AG08395 (cell line): ENCODE measurements around the gene SNAPC5.
A peak's percentile ranks its signal among the peaks of the same experiment; 100 is the strongest.
"Not testable (repeated sequence)": the region's sequence is repeated elsewhere in the genome, so short reads cannot be mapped to it uniquely, and the experiment has no call there.

Experiments used
- DNase-seq: peaks from one replicate; pipeline ENCODE4 v3.0.0; 2012; ENCODE audit warnings: mixed read lengths, low spot score

Gene SNAPC5

GRCh38 chr15:66491846-66492245 is 5.7 kb downstream of the SNAPC5 start:
- no peak for DNase-seq

GRCh38 chr15:66489179-66489791 is 8.3 kb downstream of the SNAPC5 start:
- DNase-seq: no peak

GRCh38 chr15:66488525-66488924 is 9.0 kb downstream of the SNAPC5 start:
- DNase-seq: no peak

GRCh38 chr15:66486887-66487286 is 10.7 kb downstream of the SNAPC5 start:
- DNase-seq: no peak

GRCh38 chr15:66484539-66485112 is 12.9 kb downstream of the SNAPC5 start:
- DNase-seq: no peak

GRCh38 chr15:66483131-66483566 is 14.4 kb downstream of the SNAPC5 start:
- DNase-seq: peak; percentile 52

- DNase-seq: no peak
Observed at GRCh38 chr15:66482539-66482938, 15.0 kb downstream of the SNAPC5 start.

- no peak for DNase-seq
Observed at GRCh38 chr15:66481107-66481856, 16.3 kb downstream of the SNAPC5 start.

GRCh38 chr15:66480267-66480666 is 17.3 kb downstream of the SNAPC5 start:
- no peak for DNase-seq

GRCh38 chr15:66477011-66477410 is 20.6 kb downstream of the SNAPC5 start:
- DNase-seq: no peak

- DNase-seq: no peak
Observed at GRCh38 chr15:66476535-66476934, 21.0 kb downstream of the SNAPC5 start.

- DNase-seq: no peak
Observed at GRCh38 chr15:66474963-66475362, 22.6 kb downstream of the SNAPC5 start.

- no peak for DNase-seq
Observed at GRCh38 chr15:66474135-66474534, 23.4 kb downstream of the SNAPC5 start.

- DNase-seq: peak; percentile 55
Observed at GRCh38 chr15:66472176-66472999, 25.2 kb downstream of the SNAPC5 start.

GRCh38 chr15:66470825-66471224 is 26.7 kb downstream of the SNAPC5 start:
- DNase-seq: not testable (repeated sequence)

- DNase-seq: not testable (repeated sequence)
Observed at GRCh38 chr15:66467162-66468040, 30.2 kb downstream of the SNAPC5 start.

GRCh38 chr15:66465294-66465693 is 32.3 kb downstream of the SNAPC5 start:
- DNase-seq: not testable (repeated sequence)

- no peak for DNase-seq
Observed at GRCh38 chr15:66462627-66463026, 34.9 kb downstream of the SNAPC5 start.

GRCh38 chr15:66461917-66462316 is 35.6 kb downstream of the SNAPC5 start:
- no peak for DNase-seq

- not testable (repeated sequence) for DNase-seq
Observed at GRCh38 chr15:66461294-66461693, 36.3 kb downstream of the SNAPC5 start.
